ENCODE data around the gene KRT86.

DNA sequence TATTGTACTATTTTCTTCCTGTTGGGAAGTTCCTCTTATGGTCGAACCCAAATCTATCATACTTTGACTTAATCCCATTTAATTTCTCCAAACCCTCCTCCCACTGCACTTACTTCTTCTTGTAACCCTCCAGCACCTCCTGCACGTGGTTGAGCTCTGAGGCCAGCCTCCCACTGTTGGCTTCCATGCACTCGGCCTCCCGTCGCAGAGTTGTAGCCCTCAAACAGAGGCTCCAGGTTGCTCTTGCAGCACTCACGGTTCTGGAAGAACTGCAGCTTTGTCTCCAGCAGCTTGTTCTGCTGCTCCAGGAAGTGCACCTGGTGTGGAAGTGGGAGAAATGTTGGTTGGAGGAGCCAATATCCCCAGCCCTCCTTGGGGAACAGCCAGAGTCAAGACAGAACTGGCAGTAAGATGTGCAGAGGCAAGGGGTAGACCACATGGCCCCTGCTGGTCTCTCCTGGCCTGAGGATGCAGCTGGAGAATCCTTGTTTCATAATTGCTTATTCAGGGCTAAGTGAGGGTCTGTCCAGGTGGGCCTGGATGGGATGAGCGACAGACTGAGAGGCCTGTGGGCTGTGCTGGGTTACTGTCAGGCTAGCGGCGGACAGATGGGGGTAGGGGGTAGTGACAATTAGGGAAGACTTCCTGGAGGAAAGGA is 18.4 kb upstream of the KRT86 start:
- TF ChIP-seq SUZ12 (IDR thresholded peaks at IDR 0.05; ENCODE audit: extremely low read depth, insufficient read depth, insufficient read length): no peak
- TF ChIP-seq ZNF274 (IDR thresholded peaks at IDR 0.05; ENCODE audit: low read depth, low read length): no peak
- no peak for TF ChIP-seq YY1 (IDR thresholded peaks at IDR 0.05; ENCODE audit: insufficient read depth, insufficient read length)

All from NT2/D1 (cell line).